GM18861 (cell line): ENCODE results near the gene FAM174B.
"Not testable (repeated sequence)": the region's sequence is repeated elsewhere in the genome, so short reads cannot be mapped to it uniquely, and the experiment has no call there.

ENCODE experiments used
- ATAC-seq: cut with Tn5 transposase; IDR thresholded peaks from one replicate; pipeline ENCODE4 v1.9.1; 2021; ENCODE audit not compliant: unreplicated experiment

Gene FAM174B

GRCh38 chr15:92619145-92620101 is 36.2 kb downstream of the FAM174B start:
- ATAC-seq: no peak

GRCh38 chr15:92617549-92618520 is 37.7 kb downstream of the FAM174B start:
- ATAC-seq: no peak

- ATAC-seq: no peak
Measured at GRCh38 chr15:92616621-92617548, 38.7 kb downstream of the FAM174B start.

- no peak for ATAC-seq
Measured at GRCh38 chr15:92614791-92615785, 40.5 kb downstream of the FAM174B start.

- ATAC-seq: no peak
Measured at GRCh38 chr15:92614301-92614700, 41.3 kb downstream of the FAM174B start.

GRCh38 chr15:92613841-92614240 is 41.7 kb downstream of the FAM174B start:
- no peak for ATAC-seq

- no peak for ATAC-seq
Measured at GRCh38 chr15:92612891-92613290, 42.7 kb downstream of the FAM174B start.

GRCh38 chr15:92611995-92612745 is 43.4 kb downstream of the FAM174B start:
- no peak for ATAC-seq

GRCh38 chr15:92611150-92611549 is 44.4 kb downstream of the FAM174B start:
- no peak for ATAC-seq

- no peak for ATAC-seq
Measured at GRCh38 chr15:92610101-92610520, 45.5 kb downstream of the FAM174B start.

- ATAC-seq: no peak
Measured at GRCh38 chr15:92608866-92609700, 46.5 kb downstream of the FAM174B start.

GRCh38 chr15:92606836-92607150 is 48.8 kb downstream of the FAM174B start:
- not testable (repeated sequence) for ATAC-seq

- ATAC-seq: no peak
Measured at GRCh38 chr15:92606126-92606835, 49.3 kb downstream of the FAM174B start.

GRCh38 chr15:92605225-92605944 is 50.2 kb downstream of the FAM174B start:
- ATAC-seq: no peak

GRCh38 chr15:92603743-92604470 is 51.7 kb downstream of the FAM174B start:
- no peak for ATAC-seq

- no peak for ATAC-seq
Measured at GRCh38 chr15:92603278-92603677, 52.3 kb downstream of the FAM174B start.
